ENCODE results near the gene CCDC33. TPM values are rescaled to one million over a fixed set of nuclear protein-coding genes. Genes with fewer than 3 reads are reported as not detected.
A peak's percentile ranks its signal among the peaks of the same experiment; 100 is the strongest.

The CCDC33 gene
- total and polyA plus RNA-seq, 3 experiments from 2014 or later = not detected

GRCh38 chr15:74326746-74327145 lies 90.6 kb downstream of the CCDC33 start:
- no peaks in the 10 kb centered on the region for H3K9me3 ChIP-seq (ENCODE audit: low read length)
- no peaks in the 10 kb centered on the region for H3K36me3 Mint-ChIP-seq
- peaks cover 17 to 20% (median 19%) of the 10 kb centered on the region in 3 donors for H3K4me1 Mint-ChIP-seq
- H3K36me3 ChIP-seq (ENCODE audit: insufficient read depth, low read length) = no peaks in the 10 kb centered on the region
- CTCF ChIA-PET = interaction anchor here (1.4 kb wide), 1 partner anchor 19 kb away, joined by 3 read pairs; no protein-coding TSS in a partner anchor
- H3K4me1 ChIP-seq (ENCODE audit: insufficient read depth, low read length) = peaks cover 4% of the 10 kb centered on the region
- no peaks in the 10 kb centered on the region for H3K27me3 ChIP-seq (ENCODE audit: insufficient read depth, low read length, poor library complexity, severe bottlenecking)
- peaks cover 0 to 1% of the 10 kb centered on the region in 2 donors for H3K27me3 Mint-ChIP-seq
- H3K9me3 Mint-ChIP-seq = no peaks in the 10 kb centered on the region
- H3K27ac ChIP-seq (ENCODE audit: low read depth, low read length) = no peak overlapping the region
- no peak overlapping the region for H3K4me3 Mint-ChIP-seq
- H3K4me3 ChIP-seq (ENCODE audit: low read length) = no peak overlapping the region
- H3K27ac Mint-ChIP-seq = no peak overlapping the region
- POLR2A ChIA-PET = no interaction called here
- no peak for DNase-seq

DNA sequence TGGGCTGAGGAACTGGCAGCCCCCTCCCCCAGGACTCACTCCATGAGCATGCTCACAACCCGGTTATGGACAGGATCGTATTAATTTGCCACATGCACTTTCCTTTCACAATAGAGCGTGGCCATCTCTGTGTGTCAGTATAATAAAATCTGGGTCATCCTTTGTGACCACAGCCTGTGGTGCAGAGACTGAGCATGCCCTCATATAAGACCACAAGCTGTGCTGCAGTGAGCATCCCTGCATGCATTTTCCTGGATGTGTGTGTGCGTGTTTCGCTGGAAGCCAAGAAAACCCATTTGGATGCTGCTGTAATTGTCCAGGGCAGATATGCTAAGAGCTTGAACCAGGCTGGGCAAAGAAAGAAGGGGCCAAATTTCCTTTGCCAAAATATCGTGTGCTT lies 91.6 kb downstream of the CCDC33 start:
- H3K4me3 ChIP-seq (ENCODE audit: low read length) = no peak overlapping the region
- Mint-ChIP-seq H3K9me3 (no peaks in the 10 kb centered on the region), H3K4me1 (peaks cover 17 to 20% (median 19%) of the 10 kb centered on the region in 3 donors), H3K36me3 (no peaks in the 10 kb centered on the region), H3K27ac (peak overlapping the region in 5 of 8 donors; percentile 5 to 79 (median 22)), H3K4me3 (peak overlapping the region in 1 of 7 donors; percentile 24), H3K27me3 (no peaks in the 10 kb centered on the region)
- H3K36me3 ChIP-seq (ENCODE audit: insufficient read depth, low read length) = no peaks in the 10 kb centered on the region
- no peaks in the 10 kb centered on the region for H3K27me3 ChIP-seq (ENCODE audit: insufficient read depth, low read length, poor library complexity, severe bottlenecking)
- peaks cover 4% of the 10 kb centered on the region for H3K4me1 ChIP-seq (ENCODE audit: insufficient read depth, low read length)
- ChIA-PET CTCF (interaction anchor here (1.0 to 1.4 kb wide), 2 partner anchors 20 to 198 kb away, joined by 3 read pairs; no protein-coding TSS in a partner anchor), POLR2A (no interaction called here)
- no peak overlapping the region for H3K27ac ChIP-seq (ENCODE audit: low read depth, low read length)
- no peak for DNase-seq
- no peaks in the 10 kb centered on the region for H3K9me3 ChIP-seq (ENCODE audit: low read length)

- no peaks in the 10 kb centered on the region for H3K27me3 Mint-ChIP-seq
- peak overlapping the region in 1 of 7 donors; percentile 13 for H3K4me3 Mint-ChIP-seq
- H3K36me3 Mint-ChIP-seq = no peaks in the 10 kb centered on the region
- no peaks in the 10 kb centered on the region for H3K9me3 Mint-ChIP-seq
- Histone ChIP-seq H3K36me3 (ENCODE audit: insufficient read depth, low read length) (no peaks in the 10 kb centered on the region), H3K9me3 (ENCODE audit: low read length) (no peaks in the 10 kb centered on the region), H3K4me3 (ENCODE audit: low read length) (no peak overlapping the region), H3K27me3 (ENCODE audit: insufficient read depth, low read length, poor library complexity, severe bottlenecking) (no peaks in the 10 kb centered on the region), H3K27ac (ENCODE audit: low read depth, low read length) (no peak overlapping the region), H3K4me1 (ENCODE audit: insufficient read depth, low read length) (peaks cover 4% of the 10 kb centered on the region)
- peaks cover 17 to 20% (median 19%) of the 10 kb centered on the region in 3 donors for H3K4me1 Mint-ChIP-seq
- POLR2A ChIA-PET = no interaction called here
- H3K27ac Mint-ChIP-seq = peak overlapping the region in 6 of 8 donors; percentile 1 to 91 (median 57)
- CTCF ChIA-PET = no interaction called here
- DNase-seq = no peak
Observed at GRCh38 chr15:74328331-74329056, 92.4 kb downstream of the CCDC33 start.

GRCh38 chr15:74330861-74331408 lies 94.8 kb downstream of the CCDC33 start:
- Histone ChIP-seq H3K4me3 (ENCODE audit: low read length) (no peak overlapping the region), H3K4me1 (ENCODE audit: insufficient read depth, low read length) (peaks cover 4% of the 10 kb centered on the region), H3K9me3 (ENCODE audit: low read length) (no peaks in the 10 kb centered on the region), H3K27me3 (ENCODE audit: insufficient read depth, low read length, poor library complexity, severe bottlenecking) (no peaks in the 10 kb centered on the region), H3K36me3 (ENCODE audit: insufficient read depth, low read length) (no peaks in the 10 kb centered on the region), H3K27ac (ENCODE audit: low read depth, low read length) (no peak overlapping the region)
- DNase-seq = no peak
- POLR2A ChIA-PET = no interaction called here
- CTCF ChIA-PET = interaction anchor here (0.9 kb wide), 1 partner anchor 9 kb away, joined by 3 read pairs; no protein-coding TSS in a partner anchor
- Mint-ChIP-seq H3K9me3 (no peaks in the 10 kb centered on the region), H3K4me3 (no peak overlapping the region), H3K4me1 (peaks cover 17 to 20% (median 19%) of the 10 kb centered on the region in 3 donors), H3K36me3 (no peaks in the 10 kb centered on the region), H3K27ac (no peak overlapping the region), H3K27me3 (peaks cover 0 to 1% of the 10 kb centered on the region in 2 donors)

GRCh38 chr15:74332011-74332410 lies 95.9 kb downstream of the CCDC33 start:
- Mint-ChIP-seq H3K36me3 (no peaks in the 10 kb centered on the region), H3K27ac (no peak overlapping the region), H3K27me3 (peaks cover 0 to 1% of the 10 kb centered on the region in 2 donors), H3K4me3 (no peak overlapping the region), H3K4me1 (peaks cover 17 to 20% (median 19%) of the 10 kb centered on the region in 3 donors), H3K9me3 (no peaks in the 10 kb centered on the region)
- Histone ChIP-seq H3K27ac (ENCODE audit: low read depth, low read length) (no peak overlapping the region), H3K27me3 (ENCODE audit: insufficient read depth, low read length, poor library complexity, severe bottlenecking) (no peaks in the 10 kb centered on the region), H3K4me1 (ENCODE audit: insufficient read depth, low read length) (peaks cover 4% of the 10 kb centered on the region), H3K9me3 (ENCODE audit: low read length) (no peaks in the 10 kb centered on the region), H3K36me3 (ENCODE audit: insufficient read depth, low read length) (no peaks in the 10 kb centered on the region), H3K4me3 (ENCODE audit: low read length) (no peak overlapping the region)
- DNase-seq = no peak
- POLR2A ChIA-PET = no interaction called here
- CTCF ChIA-PET = no interaction called here

DNA sequence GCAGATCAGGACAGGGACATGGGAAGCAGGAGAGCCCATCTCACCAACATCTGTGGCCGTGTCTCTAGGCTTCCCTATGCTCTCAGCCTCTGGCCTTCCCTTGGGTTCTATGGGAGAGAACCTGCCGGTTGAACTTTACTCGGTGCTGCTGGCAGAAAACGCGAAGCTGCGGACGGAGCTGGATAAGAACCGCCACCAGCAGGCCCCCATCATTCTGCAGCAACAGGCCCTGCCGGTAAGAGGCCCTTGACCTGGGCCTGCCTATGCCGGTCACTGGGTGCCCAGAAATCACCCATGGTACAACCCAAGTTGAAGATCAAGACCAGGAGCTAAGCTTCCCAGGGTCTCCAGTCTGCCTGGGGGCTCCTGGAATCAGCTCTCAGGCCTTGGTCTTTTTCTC lies 96.5 kb downstream of the CCDC33 start:
- peaks cover 15 to 18% (median 17%) of the 10 kb centered on the region in 3 donors for H3K4me1 Mint-ChIP-seq
- no peak overlapping the region for H3K27ac ChIP-seq (ENCODE audit: low read depth, low read length)
- POLR2A ChIA-PET = no interaction called here
- no peaks in the 10 kb centered on the region for H3K9me3 ChIP-seq (ENCODE audit: low read length)
- peaks cover 0 to 1% of the 10 kb centered on the region in 2 donors for H3K27me3 Mint-ChIP-seq
- CTCF ChIA-PET = interaction anchor here (1.2 kb wide), 1 partner anchor 10 kb away, joined by 4 read pairs; no protein-coding TSS in a partner anchor
- no peaks in the 10 kb centered on the region for H3K36me3 ChIP-seq (ENCODE audit: insufficient read depth, low read length)
- no peaks in the 10 kb centered on the region for H3K27me3 ChIP-seq (ENCODE audit: insufficient read depth, low read length, poor library complexity, severe bottlenecking)
- no peak overlapping the region for H3K27ac Mint-ChIP-seq
- H3K4me3 Mint-ChIP-seq = no peak overlapping the region
- no peak overlapping the region for H3K4me3 ChIP-seq (ENCODE audit: low read length)
- no peaks in the 10 kb centered on the region for H3K36me3 Mint-ChIP-seq
- no peaks in the 10 kb centered on the region for H3K9me3 Mint-ChIP-seq
- DNase-seq = no peak
- H3K4me1 ChIP-seq (ENCODE audit: insufficient read depth, low read length) = peaks cover 4% of the 10 kb centered on the region

GRCh38 chr15:74333093-74333492 lies 97.0 kb downstream of the CCDC33 start:
- Histone ChIP-seq H3K27me3 (ENCODE audit: insufficient read depth, low read length, poor library complexity, severe bottlenecking) (no peaks in the 10 kb centered on the region), H3K4me1 (ENCODE audit: insufficient read depth, low read length) (peaks cover 4% of the 10 kb centered on the region), H3K27ac (ENCODE audit: low read depth, low read length) (no peak overlapping the region), H3K36me3 (ENCODE audit: insufficient read depth, low read length) (no peaks in the 10 kb centered on the region), H3K4me3 (ENCODE audit: low read length) (no peak overlapping the region), H3K9me3 (ENCODE audit: low read length) (no peaks in the 10 kb centered on the region)
- no peak overlapping the region for H3K4me3 Mint-ChIP-seq
- peaks cover 10 to 13% (median 12%) of the 10 kb centered on the region in 3 donors for H3K4me1 Mint-ChIP-seq
- no peaks in the 10 kb centered on the region for H3K36me3 Mint-ChIP-seq
- CTCF ChIA-PET = interaction anchor here (1.2 kb wide), 1 partner anchor 11 kb away, joined by 4 read pairs; no protein-coding TSS in a partner anchor
- DNase-seq = no peak
- POLR2A ChIA-PET = no interaction called here
- H3K27ac Mint-ChIP-seq = no peak overlapping the region
- peaks cover 0 to 1% of the 10 kb centered on the region in 2 donors for H3K27me3 Mint-ChIP-seq
- no peaks in the 10 kb centered on the region for H3K9me3 Mint-ChIP-seq

GRCh38 chr15:74333662-74334061 lies 97.5 kb downstream of the CCDC33 start:
- H3K27ac Mint-ChIP-seq = no peak overlapping the region
- no peaks in the 10 kb centered on the region for H3K9me3 Mint-ChIP-seq
- H3K27me3 ChIP-seq (ENCODE audit: insufficient read depth, low read length, poor library complexity, severe bottlenecking) = no peaks in the 10 kb centered on the region
- peaks cover 6 to 8% (median 6%) of the 10 kb centered on the region in 3 donors for H3K4me1 Mint-ChIP-seq
- no peak overlapping the region for H3K27ac ChIP-seq (ENCODE audit: low read depth, low read length)
- H3K9me3 ChIP-seq (ENCODE audit: low read length) = no peaks in the 10 kb centered on the region
- no peaks in the 10 kb centered on the region for H3K4me1 ChIP-seq (ENCODE audit: insufficient read depth, low read length)
- no peak overlapping the region for H3K4me3 Mint-ChIP-seq
- CTCF ChIA-PET = interaction anchor here (1.2 kb wide), 1 partner anchor 12 kb away, joined by 4 read pairs; no protein-coding TSS in a partner anchor
- no peaks in the 10 kb centered on the region for H3K36me3 Mint-ChIP-seq
- no peak overlapping the region for H3K4me3 ChIP-seq (ENCODE audit: low read length)
- no peaks in the 10 kb centered on the region for H3K36me3 ChIP-seq (ENCODE audit: insufficient read depth, low read length)
- POLR2A ChIA-PET = no interaction called here
- no peak for DNase-seq
- H3K27me3 Mint-ChIP-seq = peaks cover 0 to 3% of the 10 kb centered on the region in 2 donors

All from CD8-positive, alpha-beta memory T cell (primary cell).